DOHH2 (cell line): ENCODE measurements around the gene AK9.

Experiments
- EZH2phosphoT487 ChIP-seq: fragments of 200-600 bp; sonication (generic); IDR thresholded peaks from 2 replicates; pipeline ENCODE4 v1.6.1; 2017; ENCODE audit warnings: borderline replicate concordance, mild to moderate bottlenecking, antibody characterized with exemption, low read length, moderate library complexity, mixed read lengths
- TF ChIP-seq, protein P1 (sequence below): fragments of 200-600 bp; sonication (generic); IDR thresholded peaks from one replicate; pipeline ENCODE4 v1.5.1; 2014; ENCODE audit warnings: antibody characterized with exemption, mild to moderate bottlenecking, low read depth, low read length; ENCODE audit not compliant: poor library complexity, severe bottlenecking

DNA sequence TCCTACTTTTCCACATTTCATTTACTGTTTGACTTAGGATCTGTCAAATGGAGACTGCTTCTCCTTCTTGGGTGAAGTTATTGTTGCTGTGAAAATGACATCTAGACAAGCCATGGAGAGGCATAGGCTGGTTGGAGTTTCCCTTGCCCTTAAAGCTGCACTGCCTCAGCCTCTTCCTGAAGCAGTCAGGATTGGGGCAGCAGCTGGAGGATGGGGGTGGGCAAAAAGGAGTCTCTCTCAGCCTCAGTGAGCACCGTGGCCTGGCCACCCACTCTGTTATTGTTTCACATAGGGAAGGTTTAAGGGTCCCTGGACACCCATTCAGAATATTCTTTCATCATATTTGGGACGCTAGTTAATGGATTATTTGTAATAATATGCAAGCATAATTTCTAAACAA lies 200.3 kb downstream of the AK9 start:
- TF ChIP-seq, protein P1, sequence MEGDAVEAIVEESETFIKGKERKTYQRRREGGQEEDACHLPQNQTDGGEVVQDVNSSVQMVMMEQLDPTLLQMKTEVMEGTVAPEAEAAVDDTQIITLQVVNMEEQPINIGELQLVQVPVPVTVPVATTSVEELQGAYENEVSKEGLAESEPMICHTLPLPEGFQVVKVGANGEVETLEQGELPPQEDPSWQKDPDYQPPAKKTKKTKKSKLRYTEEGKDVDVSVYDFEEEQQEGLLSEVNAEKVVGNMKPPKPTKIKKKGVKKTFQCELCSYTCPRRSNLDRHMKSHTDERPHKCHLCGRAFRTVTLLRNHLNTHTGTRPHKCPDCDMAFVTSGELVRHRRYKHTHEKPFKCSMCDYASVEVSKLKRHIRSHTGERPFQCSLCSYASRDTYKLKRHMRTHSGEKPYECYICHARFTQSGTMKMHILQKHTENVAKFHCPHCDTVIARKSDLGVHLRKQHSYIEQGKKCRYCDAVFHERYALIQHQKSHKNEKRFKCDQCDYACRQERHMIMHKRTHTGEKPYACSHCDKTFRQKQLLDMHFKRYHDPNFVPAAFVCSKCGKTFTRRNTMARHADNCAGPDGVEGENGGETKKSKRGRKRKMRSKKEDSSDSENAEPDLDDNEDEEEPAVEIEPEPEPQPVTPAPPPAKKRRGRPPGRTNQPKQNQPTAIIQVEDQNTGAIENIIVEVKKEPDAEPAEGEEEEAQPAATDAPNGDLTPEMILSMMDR = no peak
- TF ChIP-seq EZH2phosphoT487 = no peak
